ENCODE data around the gene C11orf86. TPM values are rescaled to one million over a fixed set of nuclear protein-coding genes. Genes with fewer than 3 reads are reported as not detected.
A peak's percentile ranks its signal among the peaks of the same experiment; 100 is the strongest.
"Not testable (repeated sequence)": the region's sequence is repeated elsewhere in the genome, so short reads cannot be mapped to it uniquely, and the experiment has no call there.

Gene C11orf86
- total and polyA plus RNA-seq, 4 experiments from 2014 or later: not detected

GRCh38 chr11:67005200-67005599 lies 30.1 kb downstream of the C11orf86 start:
- H3K4me1 Mint-ChIP-seq; POLR2A ChIA-PET (ENCODE audit: partially characterized antibody): not testable (repeated sequence)

GRCh38 chr11:67006029-67006884 lies 31.2 kb downstream of the C11orf86 start:
- peaks cover 0 to 5% (median 1%) of the 10 kb centered on the region in 4 donors for H3K4me1 Mint-ChIP-seq
- no peaks in the 10 kb centered on the region for H3K9me3 ChIP-seq (ENCODE audit: control insufficient read depth in 1 of 2, low read length in 2 of 2)
- H3K4me3 Mint-ChIP-seq: no peak overlapping the region
- no peaks in the 10 kb centered on the region for H3K4me1 ChIP-seq (ENCODE audit: insufficient read depth, low read length)
- H3K27me3 Mint-ChIP-seq: peaks cover 0 to 1% of the 10 kb centered on the region in 2 donors
- no peaks in the 10 kb centered on the region for H3K36me3 Mint-ChIP-seq
- no peaks in the 10 kb centered on the region for H3K9me3 Mint-ChIP-seq
- intact Hi-C loops (cut with micrococcal nuclease): no loop called here
- H3K27ac ChIP-seq (ENCODE audit: low read depth, low read length): no peak overlapping the region
- no peak overlapping the region for H3K27ac Mint-ChIP-seq
- POLR2A ChIA-PET (ENCODE audit: partially characterized antibody): no interaction called here
- CTCF ChIA-PET (ENCODE audit: partially characterized antibody): interaction anchor here (1.5 kb wide), 1 partner anchor 26 kb away, joined by 3 read pairs; no protein-coding TSS in a partner anchor
- H3K36me3 ChIP-seq (ENCODE audit: insufficient read depth, low read length): no peaks in the 10 kb centered on the region
- no peak overlapping the region for H3K4me3 ChIP-seq (ENCODE audit: low read length in 2 of 2)
- DNase-seq: peak in 1 of 5 donors; percentile 19
- no peaks in the 10 kb centered on the region for H3K27me3 ChIP-seq (ENCODE audit: insufficient read depth, low read length)

More at GRCh38 chr11:67005200-67005599, 30.1 kb downstream of the C11orf86 start:
- H3K36me3 Mint-ChIP-seq; H3K9me3 ChIP-seq (ENCODE audit: control insufficient read depth in 1 of 2, low read length in 2 of 2); H3K27me3 ChIP-seq (ENCODE audit: insufficient read depth, low read length); H3K9me3 Mint-ChIP-seq; H3K27ac ChIP-seq (ENCODE audit: low read depth, low read length); DNase-seq; intact Hi-C loops (cut with micrococcal nuclease); H3K27me3 Mint-ChIP-seq; H3K4me1 ChIP-seq (ENCODE audit: insufficient read depth, low read length); H3K36me3 ChIP-seq (ENCODE audit: insufficient read depth, low read length); H3K4me3 ChIP-seq (ENCODE audit: low read length in 2 of 2): not testable (repeated sequence)
- CTCF ChIA-PET (ENCODE audit: partially characterized antibody): interaction anchor here (0.6 kb wide), 1 partner anchor 1205 kb away, joined by 3 read pairs; no protein-coding TSS in a partner anchor
- Mint-ChIP-seq H3K4me3 (peak overlapping the region in 1 of 8 donors; percentile 12), H3K27ac (peak overlapping the region in 1 of 7 donors; percentile 59)

GRCh38 chr11:67007126-67007525 lies 32.0 kb downstream of the C11orf86 start:
- intact Hi-C loops (cut with micrococcal nuclease): no loop called here
- DNase-seq: no peak
- no peak overlapping the region for H3K4me3 Mint-ChIP-seq
- H3K36me3 Mint-ChIP-seq: no peaks in the 10 kb centered on the region
- Histone ChIP-seq H3K27ac (ENCODE audit: low read depth, low read length) (no peak overlapping the region), H3K36me3 (ENCODE audit: insufficient read depth, low read length) (no peaks in the 10 kb centered on the region), H3K9me3 (ENCODE audit: control insufficient read depth in 1 of 2, low read length in 2 of 2) (no peaks in the 10 kb centered on the region), H3K4me1 (ENCODE audit: insufficient read depth, low read length) (no peaks in the 10 kb centered on the region), H3K27me3 (ENCODE audit: insufficient read depth, low read length) (no peaks in the 10 kb centered on the region), H3K4me3 (ENCODE audit: low read length in 2 of 2) (no peak overlapping the region)
- CTCF ChIA-PET (ENCODE audit: partially characterized antibody): interaction anchor here (1.5 kb wide), 1 partner anchor 27 kb away, joined by 3 read pairs; no protein-coding TSS in a partner anchor
- H3K27me3 Mint-ChIP-seq: peaks cover 0 to 1% of the 10 kb centered on the region in 2 donors
- POLR2A ChIA-PET (ENCODE audit: partially characterized antibody): no interaction called here
- no peaks in the 10 kb centered on the region for H3K9me3 Mint-ChIP-seq
- no peak overlapping the region for H3K27ac Mint-ChIP-seq
- peaks cover 0 to 5% (median 1%) of the 10 kb centered on the region in 4 donors for H3K4me1 Mint-ChIP-seq

GRCh38 chr11:67010296-67010905 lies 35.3 kb downstream of the C11orf86 start:
- intact Hi-C loops (cut with micrococcal nuclease): no loop called here
- Mint-ChIP-seq H3K27ac (no peak overlapping the region), H3K27me3 (peaks cover 1 to 5% of the 10 kb centered on the region in 2 donors), H3K4me1 (peaks cover 0 to 5% (median under 1%) of the 10 kb centered on the region in 4 donors), H3K36me3 (no peaks in the 10 kb centered on the region), H3K4me3 (no peak overlapping the region), H3K9me3 (no peaks in the 10 kb centered on the region)
- Histone ChIP-seq H3K4me1 (ENCODE audit: insufficient read depth, low read length) (no peaks in the 10 kb centered on the region), H3K9me3 (ENCODE audit: control insufficient read depth in 1 of 2, low read length in 2 of 2) (no peaks in the 10 kb centered on the region), H3K27me3 (ENCODE audit: insufficient read depth, low read length) (no peaks in the 10 kb centered on the region), H3K36me3 (ENCODE audit: insufficient read depth, low read length) (no peaks in the 10 kb centered on the region), H3K4me3 (ENCODE audit: low read length in 2 of 2) (no peak overlapping the region), H3K27ac (ENCODE audit: low read depth, low read length) (no peak overlapping the region)
- POLR2A ChIA-PET (ENCODE audit: partially characterized antibody): no interaction called here
- no peak for DNase-seq
- CTCF ChIA-PET (ENCODE audit: partially characterized antibody): no interaction called here

GRCh38 chr11:67013511-67014045 lies 38.5 kb downstream of the C11orf86 start:
- H3K4me1 Mint-ChIP-seq: no peaks in the 10 kb centered on the region
- CTCF ChIA-PET (ENCODE audit: partially characterized antibody): no interaction called here

GRCh38 chr11:67014343-67014742 lies 39.2 kb downstream of the C11orf86 start:
- Histone ChIP-seq H3K4me3 (ENCODE audit: low read length in 2 of 2) (no peak overlapping the region), H3K27me3 (ENCODE audit: insufficient read depth, low read length) (no peaks in the 10 kb centered on the region), H3K27ac (ENCODE audit: low read depth, low read length) (no peak overlapping the region), H3K4me1 (ENCODE audit: insufficient read depth, low read length) (no peaks in the 10 kb centered on the region), H3K36me3 (ENCODE audit: insufficient read depth, low read length) (no peaks in the 10 kb centered on the region), H3K9me3 (ENCODE audit: control insufficient read depth in 1 of 2, low read length in 2 of 2) (no peaks in the 10 kb centered on the region)
- DNase-seq: no peak
- Mint-ChIP-seq H3K36me3 (no peaks in the 10 kb centered on the region), H3K4me3 (no peak overlapping the region), H3K9me3 (peaks cover 0 to 6% (median 0%) of the 10 kb centered on the region in 8 donors), H3K27ac (no peak overlapping the region), H3K27me3 (peaks cover 4 to 7% of the 10 kb centered on the region in 2 donors), H3K4me1 (no peaks in the 10 kb centered on the region)
- ChIA-PET POLR2A (ENCODE audit: partially characterized antibody) (no interaction called here), CTCF (ENCODE audit: partially characterized antibody) (interaction anchor here (1.2 kb wide), 1 partner anchor 13 kb away, joined by 3 read pairs; no protein-coding TSS in a partner anchor)
- intact Hi-C loops (cut with micrococcal nuclease): no loop called here

More at GRCh38 chr11:67013511-67014045, 38.5 kb downstream of the C11orf86 start:
- no peaks in the 10 kb centered on the region for H3K36me3 ChIP-seq (ENCODE audit: insufficient read depth, low read length)
- no peaks in the 10 kb centered on the region for H3K27me3 ChIP-seq (ENCODE audit: insufficient read depth, low read length)
- Mint-ChIP-seq H3K27me3 (peaks cover 1 to 7% of the 10 kb centered on the region in 2 donors), H3K27ac (peak overlapping the region in 1 of 7 donors; percentile 58), H3K9me3 (peaks cover 0 to under 1% (median 0%) of the 10 kb centered on the region in 8 donors), H3K4me3 (no peak overlapping the region), H3K36me3 (no peaks in the 10 kb centered on the region)
- H3K27ac ChIP-seq (ENCODE audit: low read depth, low read length): no peak overlapping the region
- POLR2A ChIA-PET (ENCODE audit: partially characterized antibody): no interaction called here
- no peak overlapping the region for H3K4me3 ChIP-seq (ENCODE audit: low read length in 2 of 2)
- H3K4me1 ChIP-seq (ENCODE audit: insufficient read depth, low read length): no peaks in the 10 kb centered on the region
- no peaks in the 10 kb centered on the region for H3K9me3 ChIP-seq (ENCODE audit: control insufficient read depth in 1 of 2, low read length in 2 of 2)
- no peak for DNase-seq
- intact Hi-C loops (cut with micrococcal nuclease): no loop called here

GRCh38 chr11:67015048-67015447 lies 39.9 kb downstream of the C11orf86 start:
- Histone ChIP-seq H3K36me3 (ENCODE audit: insufficient read depth, low read length) (no peaks in the 10 kb centered on the region), H3K4me1 (ENCODE audit: insufficient read depth, low read length) (no peaks in the 10 kb centered on the region), H3K27me3 (ENCODE audit: insufficient read depth, low read length) (no peaks in the 10 kb centered on the region), H3K9me3 (ENCODE audit: control insufficient read depth in 1 of 2, low read length in 2 of 2) (no peaks in the 10 kb centered on the region), H3K4me3 (ENCODE audit: low read length in 2 of 2) (no peak overlapping the region), H3K27ac (ENCODE audit: low read depth, low read length) (no peak overlapping the region)
- ChIA-PET CTCF (ENCODE audit: partially characterized antibody) (interaction anchor here (1.2 kb wide), 1 partner anchor 12 kb away, joined by 3 read pairs; no protein-coding TSS in a partner anchor), POLR2A (ENCODE audit: partially characterized antibody) (no interaction called here)
- no peak overlapping the region for H3K4me3 Mint-ChIP-seq
- DNase-seq: no peak
- intact Hi-C loops (cut with micrococcal nuclease): no loop called here
- peaks cover 3 to 7% of the 10 kb centered on the region in 2 donors for H3K27me3 Mint-ChIP-seq
- no peaks in the 10 kb centered on the region for H3K36me3 Mint-ChIP-seq
- H3K9me3 Mint-ChIP-seq: peaks cover 0 to 6% (median 0%) of the 10 kb centered on the region in 8 donors
- H3K27ac Mint-ChIP-seq: no peak overlapping the region
- H3K4me1 Mint-ChIP-seq: no peaks in the 10 kb centered on the region
